Measurements from ENCODE around the gene LAMTOR2.

DNA sequence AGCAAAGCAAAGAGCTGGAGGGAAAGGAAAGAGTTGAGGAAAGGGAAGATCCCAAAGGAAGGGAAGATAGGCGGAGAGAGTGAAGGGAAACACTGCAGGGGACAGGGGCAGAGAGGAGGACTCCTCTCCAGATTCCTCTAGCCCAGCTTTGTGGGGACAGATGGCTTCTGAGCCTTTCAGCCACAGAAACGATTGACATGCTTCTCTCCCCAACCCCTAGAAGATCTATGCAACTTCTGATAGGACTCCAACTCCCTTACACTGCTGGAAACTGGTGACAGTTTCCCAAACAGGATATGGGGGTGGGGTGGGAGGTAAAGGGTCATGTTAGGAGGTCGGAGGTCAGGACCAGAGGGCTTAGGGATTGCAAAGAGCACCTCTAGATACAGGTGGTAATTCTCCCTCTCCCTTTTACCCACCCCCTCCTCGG is 21.2 kb downstream of the LAMTOR2 start:
- TF ChIP-seq, protein P1, sequence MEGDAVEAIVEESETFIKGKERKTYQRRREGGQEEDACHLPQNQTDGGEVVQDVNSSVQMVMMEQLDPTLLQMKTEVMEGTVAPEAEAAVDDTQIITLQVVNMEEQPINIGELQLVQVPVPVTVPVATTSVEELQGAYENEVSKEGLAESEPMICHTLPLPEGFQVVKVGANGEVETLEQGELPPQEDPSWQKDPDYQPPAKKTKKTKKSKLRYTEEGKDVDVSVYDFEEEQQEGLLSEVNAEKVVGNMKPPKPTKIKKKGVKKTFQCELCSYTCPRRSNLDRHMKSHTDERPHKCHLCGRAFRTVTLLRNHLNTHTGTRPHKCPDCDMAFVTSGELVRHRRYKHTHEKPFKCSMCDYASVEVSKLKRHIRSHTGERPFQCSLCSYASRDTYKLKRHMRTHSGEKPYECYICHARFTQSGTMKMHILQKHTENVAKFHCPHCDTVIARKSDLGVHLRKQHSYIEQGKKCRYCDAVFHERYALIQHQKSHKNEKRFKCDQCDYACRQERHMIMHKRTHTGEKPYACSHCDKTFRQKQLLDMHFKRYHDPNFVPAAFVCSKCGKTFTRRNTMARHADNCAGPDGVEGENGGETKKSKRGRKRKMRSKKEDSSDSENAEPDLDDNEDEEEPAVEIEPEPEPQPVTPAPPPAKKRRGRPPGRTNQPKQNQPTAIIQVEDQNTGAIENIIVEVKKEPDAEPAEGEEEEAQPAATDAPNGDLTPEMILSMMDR (conservative IDR thresholded peaks at IDR 0.05; ENCODE audit: low read depth, low read length) = no peak
- no peak for TF ChIP-seq EZH2 (IDR thresholded peaks at IDR 0.05; ENCODE audit: borderline replicate concordance, low read depth, low read length, poor library complexity, severe bottlenecking)

Data from A673 (cell line).